ENCODE data around the gene MRPL23. TPM values are rescaled to one million over a fixed set of nuclear protein-coding genes. Genes with fewer than 3 reads are reported as not detected.

MRPL23 gene
- total and polyA plus RNA-seq, 2 of the 8 experiments (the other 6 are each of a cell fraction or from before 2014, with no cell fraction given) = 86.4 to 244 TPM

DNA sequence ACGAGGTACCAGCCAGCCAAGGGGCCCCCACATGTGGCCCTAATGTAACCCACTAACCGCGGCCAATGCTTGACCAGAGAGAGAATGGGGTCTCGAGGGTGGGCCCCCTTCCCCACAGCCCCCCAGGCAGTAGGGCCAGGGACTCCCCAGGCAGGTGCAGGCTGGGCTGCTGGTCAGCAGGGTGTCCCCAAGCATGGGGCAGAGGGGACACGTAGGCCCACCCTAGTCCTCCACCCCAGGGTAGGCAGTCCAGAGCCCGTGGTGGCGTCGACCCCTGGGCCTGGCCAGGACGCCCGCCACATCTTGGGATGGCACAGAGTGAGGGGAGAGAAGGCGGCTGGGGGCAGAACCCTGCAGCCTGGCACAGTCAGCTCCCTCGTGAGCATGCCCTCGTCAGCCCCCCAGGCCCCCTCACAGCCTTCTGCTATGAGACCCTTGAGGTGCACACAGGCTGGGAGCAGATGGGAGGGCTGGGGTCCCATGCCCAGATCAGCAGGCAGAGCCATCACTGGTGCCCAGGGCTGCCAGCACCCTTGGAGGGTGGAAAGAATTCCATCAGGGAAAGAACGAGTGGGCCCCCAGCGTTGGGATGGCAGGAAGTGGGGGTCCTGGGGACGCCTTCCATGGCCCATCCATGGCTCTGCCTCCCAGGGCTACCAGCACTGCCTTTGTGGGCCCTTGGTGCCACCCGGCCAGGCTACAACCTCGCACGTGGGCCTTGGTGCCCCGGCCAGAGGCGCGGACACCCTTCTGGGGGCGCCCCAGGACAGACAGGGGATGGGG, 21.6 kb upstream of the MRPL23 start:
- Histone ChIP-seq H2BK20ac (ENCODE audit: low read length) (no peak overlapping the region), H3K9ac (replicated peaks in 1 of 4; ENCODE audit: extremely low read depth in 1 of 4, low read depth in 3 of 4, low read length in 3 of 4) (no peak overlapping the region), H3K79me2 (ENCODE audit: control insufficient read depth in 1 of 2, insufficient read depth in 2 of 2, low read length in 2 of 2) (no peaks in the 10 kb centered on the region), H3K14ac (ENCODE audit: insufficient read length) (no peak overlapping the region), H3K18ac (ENCODE audit: extremely low read depth, low read length) (no peak overlapping the region), H3K27me3 (replicated peaks in 1 of 4; ENCODE audit: control insufficient read depth in 3 of 4, extremely low read depth in 1 of 4, insufficient read depth in 3 of 4, low read length in 3 of 4) (no peaks in the 10 kb centered on the region), H3K9me3 (ENCODE audit: insufficient read depth in 2 of 2, low read depth in 1 of 2, low read length in 1 of 2) (no peaks in the 10 kb centered on the region), H2BK15ac (ENCODE audit: low read length) (no peak overlapping the region), H2AFZ (ENCODE audit: low read length) (no peak overlapping the region), H3K4ac (replicated peaks; ENCODE audit: insufficient read length, low read depth, low read length) (no peak overlapping the region), H3K23ac (ENCODE audit: insufficient read length) (no peak overlapping the region), H3K27ac (ENCODE audit: low read depth, low read length) (no peak overlapping the region), H3K4me1 (replicated peaks in 1 of 4; ENCODE audit: control insufficient read depth in 3 of 4, insufficient read depth in 4 of 4, low read length in 3 of 4) (peaks cover 0 to 3% (median 0%) of the 10 kb centered on the region in 4 experiments; a peak in 3 of 7 replicates), H4K91ac (replicated peaks; ENCODE audit: insufficient read length, low read length) (no peak overlapping the region), H4K8ac (ENCODE audit: extremely low read depth, insufficient read depth, low read length) (no peak overlapping the region), H3K36me3 (ENCODE audit: control insufficient read depth in 2 of 4, insufficient read depth in 4 of 4, low read length in 3 of 4) (no peaks in the 10 kb centered on the region), H2AK5ac (ENCODE audit: low read depth, low read length) (no peak overlapping the region), H3K4me3 (ENCODE audit: extremely low read depth in 1 of 4, insufficient read depth in 2 of 4, low read depth in 3 of 4, low read length in 4 of 4) (no peak overlapping the region), H3K4me2 (ENCODE audit: insufficient read depth in 1 of 2, low read depth in 2 of 2, low read length in 2 of 2) (no peak overlapping the region), H2BK12ac (ENCODE audit: low read depth, low read length) (no peak overlapping the region), H4K20me1 (replicated peaks in 1 of 2; ENCODE audit: control insufficient read depth in 1 of 2, insufficient read depth in 2 of 2, low read length in 2 of 2) (no peaks in the 10 kb centered on the region), H4K5ac (ENCODE audit: insufficient read length, low read depth, low read length) (no peak overlapping the region), H3K79me1 (ENCODE audit: low read depth, low read length) (no peaks in the 10 kb centered on the region), H3K56ac (replicated peaks; ENCODE audit: insufficient read length, low read depth, low read length) (no peak overlapping the region), H2BK120ac (replicated peaks; ENCODE audit: low read depth, low read length) (no peak overlapping the region), H3K23me2 (ENCODE audit: low read depth, low read length) (no peaks in the 10 kb centered on the region), H2BK5ac (ENCODE audit: low read depth, low read length) (no peak overlapping the region)
- 85% methylated on average over 17 of the region's 23 CpGs; no CpG with 5 or more reads in 1 of the 2 experiments for whole genome bisulfite sequencing, 2 experiments (ENCODE audit: extremely low coverage in 1 of 2, insufficient coverage in 1 of 2, insufficient read length in 1 of 2, insufficient replicate concordance in 2 of 2, low coverage in 1 of 2, low lambda C conversion rate in 2 of 2, missing lambda C conversion rate in 1 of 2)
- ChIA-PET POLR2A (ENCODE audit: partially characterized antibody) (no interaction called here), CTCF (ENCODE audit: partially characterized antibody) (interaction anchor here (0.9 to 1.1 kb wide), 2 partner anchors 44 to 48 kb away, joined by 3 read pairs; no protein-coding TSS in a partner anchor)
- no peak for DNase-seq (ENCODE audit: low read depth in 1 of 2, low spot score in 2 of 2)
- TF ChIP-seq RXRA (IDR thresholded peaks at IDR 0.05; ENCODE audit: insufficient read depth, low read depth, low read length) (no peak), TCF12 (IDR thresholded peaks at IDR 0.05; ENCODE audit: low read depth, low read length) (no peak), NRF1 (IDR thresholded peaks at IDR 0.05; ENCODE audit: low read depth, low read length) (no peak)
- no peak for FAIRE-seq

Measured in H1 (cell line).